SH-SY5Y (cell line): Measurements from ENCODE around the gene NFIA.

ENCODE experiments used
- GATA2 ChIP-seq: IDR thresholded peaks from 2 replicates; pipeline ENCODE4 v1.6.1; 2011; ENCODE audit warnings: mild to moderate bottlenecking, low read depth, low read length
- GATA3 ChIP-seq: IDR thresholded peaks from 2 replicates; pipeline ENCODE4 v1.6.1; 2011; ENCODE audit warnings: low read depth, mild to moderate bottlenecking, low read length, moderate library complexity

GRCh38 chr1:61316493-61316892, 234.1 kb downstream of the NFIA start:
- no peak for TF ChIP-seq GATA2
- no peak for TF ChIP-seq GATA3
